ENCODE results near the gene REG4. TPM values are rescaled to one million over a fixed set of nuclear protein-coding genes. Genes with fewer than 3 reads are reported as not detected.

REG4 gene
- total and polyA plus RNA-seq, 2 donors (not counting 3 experiments of a cell fraction or from before 2014, with no cell fraction given) = not detected

GRCh38 chr1:119814288-119814687, 3.0 kb upstream of the REG4 start:
- no peaks in the 10 kb centered on the region for H3K36me3 ChIP-seq (ENCODE audit: control insufficient read depth in 2 of 2, extremely low read depth in 1 of 2, insufficient read depth in 2 of 2, low read length in 2 of 2)
- no peaks in the 10 kb centered on the region for H4K20me1 ChIP-seq (replicated peaks; ENCODE audit: control insufficient read depth, extremely low read depth, insufficient read depth, low read length)
- no peaks in the 10 kb centered on the region for H3K9me3 ChIP-seq (replicated peaks; ENCODE audit: control insufficient read depth, insufficient read depth, low read length)
- dilution Hi-C loops (cut with MboI; ENCODE audit: extremely low pct_ligation_motif_present, low sequenced_read_pairs) (no loop called here), intact Hi-C loops (cut with micrococcal nuclease) (no loop called here)
- H3K27ac ChIP-seq (ENCODE audit: insufficient read depth, low read depth, low read length) = no peak overlapping the region
- POLR2A ChIA-PET = no interaction called here
- no peak overlapping the region for H3K9ac ChIP-seq (replicated peaks; ENCODE audit: extremely low read depth, insufficient read depth, low read length)
- H3K27me3 ChIP-seq (ENCODE audit: control insufficient read depth in 2 of 2, insufficient read depth in 2 of 2, low read length in 2 of 2) = peaks cover 15 to 40% of the 10 kb centered on the region in 2 experiments
- no peaks in the 10 kb centered on the region for H3K9me1 ChIP-seq (replicated peaks; ENCODE audit: control insufficient read depth, extremely low read depth, insufficient read depth, low read length)
- DNase-seq (ENCODE audit: low read depth, low spot score) = no peak
- no peaks in the 10 kb centered on the region for H3K79me2 ChIP-seq (ENCODE audit: control insufficient read depth, insufficient read depth, low read length)
- no peak overlapping the region for H3K4me3 ChIP-seq (replicated peaks in 1 of 3; ENCODE audit: insufficient read depth in 1 of 3, low read depth in 1 of 3, low read length in 3 of 3)
- CTCF ChIA-PET = interaction anchor here (0.6 kb wide), 1 partner anchor 25 kb away, joined by 3 read pairs; no protein-coding TSS in a partner anchor
- no peak for FAIRE-seq
- no peak overlapping the region for H3K4me2 ChIP-seq (ENCODE audit: insufficient read depth, low read length)
- TF ChIP-seq FOS (IDR thresholded peaks at IDR 0.05; ENCODE audit: borderline replicate concordance, insufficient read depth, low read length) (no peak), CTCF (IDR thresholded peaks at IDR 0.05; ENCODE audit: extremely low read depth in 1 of 2, insufficient read depth in 1 of 2, low read depth in 1 of 2, low read length in 2 of 2) (no peak), POLR2A (IDR thresholded peaks at IDR 0.05; ENCODE audit: low read depth, low read length) (no peak), POLR2AphosphoS5 (IDR thresholded peaks at IDR 0.05; ENCODE audit: insufficient read depth, low read depth, low read length) (no peak), JUN (IDR thresholded peaks at IDR 0.05; ENCODE audit: borderline replicate concordance, insufficient read depth, insufficient read length, low read depth) (no peak), MYC (IDR thresholded peaks at IDR 0.05; ENCODE audit: low read depth, low read length) (no peak), MAX (IDR thresholded peaks at IDR 0.05; ENCODE audit: insufficient read depth, insufficient read length) (no peak), EZH2 (IDR thresholded peaks at IDR 0.05; ENCODE audit: borderline replicate concordance, low read depth, low read length, severe bottlenecking) (no peak), GATA2 (IDR thresholded peaks at IDR 0.05; ENCODE audit: insufficient read depth, insufficient read length, low read depth, low read length) (no peak)
- no TSS peak for BruUV-seq (replicated peaks)
- H2AFZ ChIP-seq (ENCODE audit: low read depth, low read length) = no peak overlapping the region
- H3K4me1 ChIP-seq (ENCODE audit: control insufficient read depth, extremely low read depth, insufficient read depth, low read length) = no peaks in the 10 kb centered on the region
